HG02642 (cell line): Measurements from ENCODE around the gene INTU.
A peak's percentile ranks its signal among the peaks of the same experiment; 100 is the strongest.
"Not testable (repeated sequence)": the region's sequence is repeated elsewhere in the genome, so short reads cannot be mapped to it uniquely, and the experiment has no call there.

Experiments
- ATAC-seq: cut with Tn5 transposase; IDR thresholded peaks from one replicate; pipeline ENCODE4 v1.9.1; 2021; ENCODE audit warnings: mild to moderate bottlenecking; ENCODE audit not compliant: unreplicated experiment, poor library complexity

INTU gene

GRCh38 chr4:127641524-127641923 is 8.8 kb downstream of the INTU start:
- ATAC-seq: no peak

- no peak for ATAC-seq
Observed at GRCh38 chr4:127642169-127642568, 9.4 kb downstream of the INTU start.

GRCh38 chr4:127643791-127644190 is 11.0 kb downstream of the INTU start:
- no peak for ATAC-seq

- ATAC-seq: no peak
Observed at GRCh38 chr4:127648061-127648460, 15.3 kb downstream of the INTU start.

- not testable (repeated sequence) for ATAC-seq
Observed at GRCh38 chr4:127655590-127655989, 22.8 kb downstream of the INTU start.

GRCh38 chr4:127656047-127656680 is 23.4 kb downstream of the INTU start:
- ATAC-seq: no peak

- no peak for ATAC-seq
Observed at GRCh38 chr4:127660284-127660885, 27.6 kb downstream of the INTU start.

- ATAC-seq: no peak
Observed at GRCh38 chr4:127667116-127667515, 34.4 kb downstream of the INTU start.

- no peak for ATAC-seq
Observed at GRCh38 chr4:127667772-127668171, 35.0 kb downstream of the INTU start.

GRCh38 chr4:127668770-127669169 is 36.0 kb downstream of the INTU start:
- no peak for ATAC-seq

GRCh38 chr4:127669691-127670090 is 36.9 kb downstream of the INTU start:
- no peak for ATAC-seq

- ATAC-seq: no peak
Observed at GRCh38 chr4:127672111-127672510, 39.4 kb downstream of the INTU start.

GRCh38 chr4:127685292-127685691 is 52.5 kb downstream of the INTU start:
- ATAC-seq: no peak

- ATAC-seq: no peak
Observed at GRCh38 chr4:127686658-127687057, 53.9 kb downstream of the INTU start.

- no peak for ATAC-seq
Observed at GRCh38 chr4:127687580-127687979, 54.8 kb downstream of the INTU start.

GRCh38 chr4:127698789-127699200 is 66.0 kb downstream of the INTU start:
- ATAC-seq: peak; percentile 100

GRCh38 chr4:127708985-127709384 is 76.2 kb downstream of the INTU start:
- no peak for ATAC-seq

GRCh38 chr4:127709456-127709855 is 76.7 kb downstream of the INTU start:
- no peak for ATAC-seq

- ATAC-seq: no peak
Observed at GRCh38 chr4:127730142-127730913, 97.6 kb downstream of the INTU start, which contains the start of gene SLC25A31. TSS of gene SLC25A31 (plus strand) at chr4:127730400. CDS start at chr4:127730546, 146 bp downstream.

- no peak for ATAC-seq
Observed at GRCh38 chr4:127731406-127731805, 98.6 kb downstream of the INTU start.

- peak; percentile 77 for ATAC-seq
Observed at GRCh38 chr4:127732623-127733328, 100.0 kb downstream of the INTU start.
